Glutamatergic neuron (in vitro differentiated cells): ENCODE results near the gene FOXA2. TPM values are rescaled to one million over a fixed set of nuclear protein-coding genes. Genes with fewer than 3 reads are reported as not detected.

Experiments used
- DNase-seq: peaks from one replicate; pipeline ENCODE4 v3.0.0; 2022
- H3K27ac Mint-ChIP-seq: one replicate; pipeline ENCODE4 v1.8.0; 2020; ENCODE audit warnings: mild to moderate bottlenecking, mixed read lengths, inconsistent platforms; ENCODE audit not compliant: unreplicated experiment
- H3K27me3 Mint-ChIP-seq: one replicate; pipeline ENCODE4 v1.8.0; 2020; ENCODE audit warnings: mild to moderate bottlenecking, moderate library complexity, mixed read lengths, inconsistent platforms; ENCODE audit not compliant: unreplicated experiment
- H3K36me3 Mint-ChIP-seq: one replicate; pipeline ENCODE4 v1.8.0; 2020; ENCODE audit warnings: mild to moderate bottlenecking, mixed read lengths, inconsistent platforms; ENCODE audit not compliant: unreplicated experiment
- H3K4me1 Mint-ChIP-seq: one replicate; pipeline ENCODE4 v1.8.0; 2020; ENCODE audit warnings: mild to moderate bottlenecking, low read depth, mixed read lengths, inconsistent platforms; ENCODE audit not compliant: unreplicated experiment
- H3K4me3 Mint-ChIP-seq: one replicate; pipeline ENCODE4 v1.8.0; 2020; ENCODE audit warnings: mild to moderate bottlenecking, mixed read lengths, inconsistent platforms; ENCODE audit not compliant: unreplicated experiment
- H3K9me3 Mint-ChIP-seq: one replicate; pipeline ENCODE4 v1.8.0; 2020; ENCODE audit warnings: mild to moderate bottlenecking, moderate library complexity, mixed read lengths, inconsistent platforms; ENCODE audit not compliant: unreplicated experiment
- CTCF ChIP-seq: fragments of 200-600 bp; sonication (generic); IDR thresholded peaks from one replicate; pipeline ENCODE4 v1.5.0; 2021; ENCODE audit not compliant: partially characterized antibody, unreplicated experiment
- total RNA-seq: library from RNA; stranded (reverse); fragmentation: NEBNext Ultra II Directional; extraction: Animal tissue kit (Norgen Biotek cat#: 25700); gene quantifications from one replicate; pipeline ENCODE4 v1.2.1, GENCODE V29; 2021; ENCODE audit not compliant: unreplicated experiment

Gene FOXA2
- total RNA-seq, 1 donor from 2014 or later, result not detected

DNA sequence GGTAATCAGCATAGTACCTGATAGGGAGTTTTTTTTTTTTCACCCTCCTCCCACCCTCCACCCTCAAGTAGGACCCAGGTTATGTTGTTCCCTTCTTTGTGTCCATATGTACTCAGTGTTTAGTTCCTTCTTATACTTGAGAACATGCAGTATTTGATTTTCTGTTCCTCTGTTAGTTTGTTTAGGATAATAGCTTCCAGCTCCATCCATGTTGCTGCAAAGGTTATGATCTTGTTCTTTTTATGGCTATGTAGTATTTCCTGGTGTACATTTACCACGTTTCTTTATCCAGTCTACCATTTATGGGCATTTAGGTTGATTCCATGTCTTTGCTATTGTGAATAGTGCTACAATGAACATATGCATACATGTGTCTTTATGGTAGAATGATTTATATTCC, 41.9 kb downstream of the FOXA2 start:
- Mint-ChIP-seq H3K4me3 (no peak overlapping the region), H3K36me3 (peaks cover under 1% of the 10 kb centered on the region), H3K9me3 (peaks cover 1% of the 10 kb centered on the region), H3K27ac (no peak overlapping the region), H3K27me3 (peaks cover 4% of the 10 kb centered on the region), H3K4me1 (no peaks in the 10 kb centered on the region)
- DNase-seq, result no peak
- no peak for TF ChIP-seq CTCF

- Mint-ChIP-seq H3K27ac (no peak overlapping the region), H3K27me3 (peaks cover 8% of the 10 kb centered on the region), H3K9me3 (peaks cover 8% of the 10 kb centered on the region), H3K4me3 (no peak overlapping the region), H3K36me3 (peaks cover 6% of the 10 kb centered on the region), H3K4me1 (no peaks in the 10 kb centered on the region)
- TF ChIP-seq CTCF, result no peak
- no peak for DNase-seq
Observed at GRCh38 chr20:22540832-22541231, 43.5 kb downstream of the FOXA2 start.

GRCh38 chr20:22536956-22537756, 47.2 kb downstream of the FOXA2 start:
- peaks cover 6% of the 10 kb centered on the region for H3K27me3 Mint-ChIP-seq
- H3K4me1 Mint-ChIP-seq, result no peaks in the 10 kb centered on the region
- peaks cover 6% of the 10 kb centered on the region for H3K36me3 Mint-ChIP-seq
- H3K9me3 Mint-ChIP-seq, result peaks cover 8% of the 10 kb centered on the region
- H3K27ac Mint-ChIP-seq, result no peak overlapping the region
- no peak for DNase-seq
- no peak overlapping the region for H3K4me3 Mint-ChIP-seq
- no peak for TF ChIP-seq CTCF

DNA sequence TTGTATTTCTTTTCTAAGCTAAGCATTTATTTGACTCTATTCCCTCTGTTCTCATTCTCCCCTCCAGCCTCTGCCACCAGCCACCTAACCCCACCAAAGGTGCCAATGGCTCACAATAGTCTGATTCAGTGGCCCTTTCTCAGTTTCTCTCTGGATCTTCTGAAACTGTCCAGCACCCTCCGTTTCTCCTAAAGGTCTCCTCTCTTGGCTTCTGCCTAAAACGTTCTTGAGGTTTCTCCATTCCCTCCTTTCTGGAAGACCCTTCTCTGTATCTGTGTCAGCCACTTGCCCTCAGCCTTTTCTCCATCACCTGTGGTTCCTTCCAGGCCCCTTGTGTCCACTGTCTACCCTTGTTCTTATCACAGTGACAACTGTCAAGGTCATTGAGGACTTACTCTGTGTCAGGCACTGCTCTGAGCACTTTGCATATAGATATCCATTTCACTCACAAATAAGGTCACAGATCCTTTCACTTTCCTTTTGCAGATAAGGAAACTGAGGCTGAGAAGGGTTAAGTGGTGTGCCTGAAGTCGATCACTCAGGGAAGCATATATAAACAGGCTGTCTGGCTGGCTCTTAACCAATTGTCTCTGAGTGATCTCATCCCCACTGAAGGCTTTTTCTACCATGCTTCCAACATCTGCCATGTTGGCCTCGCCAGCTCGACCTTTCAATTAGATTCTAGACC, 48.1 kb downstream of the FOXA2 start:
- DNase-seq, result no peak
- Mint-ChIP-seq H3K27ac (no peak overlapping the region), H3K9me3 (peaks cover 8% of the 10 kb centered on the region), H3K4me1 (no peaks in the 10 kb centered on the region), H3K4me3 (no peak overlapping the region), H3K27me3 (peaks cover 6% of the 10 kb centered on the region), H3K36me3 (peaks cover 6% of the 10 kb centered on the region)
- TF ChIP-seq CTCF, result no peak

- H3K4me1 Mint-ChIP-seq, result no peaks in the 10 kb centered on the region
- no peak overlapping the region for H3K4me3 Mint-ChIP-seq
- H3K36me3 Mint-ChIP-seq, result peaks cover 6% of the 10 kb centered on the region
- no peak overlapping the region for H3K27ac Mint-ChIP-seq
- no peak for TF ChIP-seq CTCF
- DNase-seq, result no peak
- H3K9me3 Mint-ChIP-seq, result peaks cover 8% of the 10 kb centered on the region
- H3K27me3 Mint-ChIP-seq, result peaks cover 7% of the 10 kb centered on the region
Observed at GRCh38 chr20:22535483-22535882, 48.9 kb downstream of the FOXA2 start.
